ENCODE measurements around the gene FOXP1.
"Not testable (repeated sequence)": the region's sequence is repeated elsewhere in the genome, so short reads cannot be mapped to it uniquely, and the experiment has no call there.

FOXP1 gene

GRCh38 chr3:71042759-71043158 is 540.8 kb downstream of the FOXP1 start:
- no peak for DNase-seq

GRCh38 chr3:71041371-71041770 is 542.2 kb downstream of the FOXP1 start:
- no peak for DNase-seq

GRCh38 chr3:71039332-71039731 is 544.2 kb downstream of the FOXP1 start:
- DNase-seq = no peak

- no peak for DNase-seq
Observed at GRCh38 chr3:71037775-71038174, 545.8 kb downstream of the FOXP1 start.

- no peak for DNase-seq
Observed at GRCh38 chr3:71035886-71036285, 547.6 kb downstream of the FOXP1 start.

GRCh38 chr3:71035314-71035713 is 548.2 kb downstream of the FOXP1 start:
- peak; percentile 85 for DNase-seq

GRCh38 chr3:71033681-71034220 is 549.8 kb downstream of the FOXP1 start:
- DNase-seq = no peak

GRCh38 chr3:71031914-71032521 is 551.5 kb downstream of the FOXP1 start:
- DNase-seq = no peak

GRCh38 chr3:71031181-71031580 is 552.3 kb downstream of the FOXP1 start:
- no peak for DNase-seq

- DNase-seq = no peak
Observed at GRCh38 chr3:71030748-71031147, 552.8 kb downstream of the FOXP1 start.

- DNase-seq = no peak
Observed at GRCh38 chr3:71029770-71030169, 553.8 kb downstream of the FOXP1 start.

- no peak for DNase-seq
Observed at GRCh38 chr3:71028802-71029201, 554.7 kb downstream of the FOXP1 start.

- DNase-seq = no peak
Observed at GRCh38 chr3:71028184-71028583, 555.3 kb downstream of the FOXP1 start.

GRCh38 chr3:71026634-71027578 is 556.6 kb downstream of the FOXP1 start:
- peak; percentile 30 for DNase-seq

- no peak for DNase-seq
Observed at GRCh38 chr3:71025516-71025915, 558.0 kb downstream of the FOXP1 start.

- no peak for DNase-seq
Observed at GRCh38 chr3:71025010-71025409, 558.5 kb downstream of the FOXP1 start.

GRCh38 chr3:71022551-71023335 is 560.8 kb downstream of the FOXP1 start:
- DNase-seq = no peak

- DNase-seq = no peak
Observed at GRCh38 chr3:71018799-71019198, 564.7 kb downstream of the FOXP1 start.

GRCh38 chr3:71016178-71016845 is 567.2 kb downstream of the FOXP1 start:
- DNase-seq = no peak

- DNase-seq = not testable (repeated sequence)
Observed at GRCh38 chr3:71014616-71015015, 568.9 kb downstream of the FOXP1 start.

GRCh38 chr3:71012971-71013370 is 570.6 kb downstream of the FOXP1 start:
- DNase-seq = no peak

GRCh38 chr3:71011565-71012287 is 571.8 kb downstream of the FOXP1 start:
- no peak for DNase-seq
